ENCODE measurements around the gene EPB41L4B. TPM values are rescaled to one million over a fixed set of nuclear protein-coding genes. Genes with fewer than 3 reads are reported as not detected.

Gene EPB41L4B
- total RNA-seq, 1 donor from 2014 or later: 0.34 TPM

Other genes with a start within 250 kb of the EPB41L4B start
- 82.4 and 119 TPM in 2 replicates for gene TMEM245, start 201.1 kb downstream of the EPB41L4B start, total RNA-seq
- under 0.01 and 0.05 TPM in 2 replicates for gene FRRS1L, start 153.8 kb downstream of the EPB41L4B start, total RNA-seq
- 2.8 and 3.6 TPM in 2 replicates for gene PTPN3, start 177.2 kb upstream of the EPB41L4B start, total RNA-seq

All from dermis blood vessel endothelial cell (primary cell).